Airway epithelial cell (primary cell): ENCODE results near the gene PROM1. TPM values are rescaled to one million over a fixed set of nuclear protein-coding genes. Genes with fewer than 3 reads are reported as not detected.

Experiments
- total RNA-seq: library from RNA; depleted of rRNA; stranded (reverse); fragments of >200 nt; gene quantifications from 2 replicates; pipeline ENCODE4 v1.2.3, GENCODE V29; 2015

Gene PROM1, protein sequence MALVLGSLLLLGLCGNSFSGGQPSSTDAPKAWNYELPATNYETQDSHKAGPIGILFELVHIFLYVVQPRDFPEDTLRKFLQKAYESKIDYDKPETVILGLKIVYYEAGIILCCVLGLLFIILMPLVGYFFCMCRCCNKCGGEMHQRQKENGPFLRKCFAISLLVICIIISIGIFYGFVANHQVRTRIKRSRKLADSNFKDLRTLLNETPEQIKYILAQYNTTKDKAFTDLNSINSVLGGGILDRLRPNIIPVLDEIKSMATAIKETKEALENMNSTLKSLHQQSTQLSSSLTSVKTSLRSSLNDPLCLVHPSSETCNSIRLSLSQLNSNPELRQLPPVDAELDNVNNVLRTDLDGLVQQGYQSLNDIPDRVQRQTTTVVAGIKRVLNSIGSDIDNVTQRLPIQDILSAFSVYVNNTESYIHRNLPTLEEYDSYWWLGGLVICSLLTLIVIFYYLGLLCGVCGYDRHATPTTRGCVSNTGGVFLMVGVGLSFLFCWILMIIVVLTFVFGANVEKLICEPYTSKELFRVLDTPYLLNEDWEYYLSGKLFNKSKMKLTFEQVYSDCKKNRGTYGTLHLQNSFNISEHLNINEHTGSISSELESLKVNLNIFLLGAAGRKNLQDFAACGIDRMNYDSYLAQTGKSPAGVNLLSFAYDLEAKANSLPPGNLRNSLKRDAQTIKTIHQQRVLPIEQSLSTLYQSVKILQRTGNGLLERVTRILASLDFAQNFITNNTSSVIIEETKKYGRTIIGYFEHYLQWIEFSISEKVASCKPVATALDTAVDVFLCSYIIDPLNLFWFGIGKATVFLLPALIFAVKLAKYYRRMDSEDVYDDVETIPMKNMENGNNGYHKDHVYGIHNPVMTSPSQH
- under 0.01 TPM in 1 of 2 replicates, not detected in the other for total RNA-seq

DNA sequence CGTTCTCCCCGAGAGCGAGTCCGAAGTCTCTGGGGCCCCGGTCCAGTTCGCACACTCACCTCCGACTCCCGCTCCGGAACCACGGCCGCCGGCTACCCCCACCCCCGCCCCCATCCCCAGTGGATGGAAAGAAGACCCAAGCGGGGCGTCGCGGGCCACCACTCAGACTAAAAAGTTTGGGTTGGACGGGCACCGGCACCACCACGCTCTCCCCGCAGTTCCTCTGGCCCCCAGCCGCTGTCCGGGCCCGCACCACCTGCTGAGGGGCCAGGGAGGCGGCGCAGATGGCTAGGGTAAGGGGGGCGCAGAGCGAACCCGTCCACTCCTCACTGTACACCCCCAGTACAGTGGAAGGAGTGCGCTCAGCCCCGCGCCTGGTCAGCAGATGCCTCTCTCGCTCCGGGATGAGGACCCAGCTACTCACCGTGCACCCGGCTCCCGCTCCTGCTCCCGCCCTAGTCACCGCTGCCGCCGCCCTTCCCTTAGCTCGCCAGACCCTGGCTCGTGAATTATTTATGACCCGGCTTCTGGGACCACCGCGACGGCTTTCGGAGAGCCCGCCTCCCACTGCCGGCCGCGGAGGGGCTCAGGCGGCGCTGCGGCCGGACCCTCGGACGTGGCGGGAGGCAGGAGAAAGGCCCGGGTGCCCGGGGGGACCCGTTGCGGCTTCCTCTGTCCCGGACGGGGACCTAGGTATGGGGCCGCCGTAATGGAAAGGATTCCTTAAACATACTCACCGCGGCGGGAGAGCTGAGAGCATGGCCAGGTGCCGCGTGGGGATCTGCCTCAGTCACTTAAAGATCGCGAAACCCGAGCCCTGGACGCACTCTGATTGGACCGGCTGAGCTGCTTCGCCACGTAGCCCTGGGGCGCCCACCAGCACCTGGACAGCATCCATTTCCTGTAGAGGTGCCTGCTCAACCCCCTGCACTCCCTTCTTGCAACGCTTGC is at the start of gene PROM1:
PROM1 (minus strand) TSS at position 783 of the 951 bp plus-strand sequence. CDS start 8,117 bp downstream, outside the sequence.

DNA sequence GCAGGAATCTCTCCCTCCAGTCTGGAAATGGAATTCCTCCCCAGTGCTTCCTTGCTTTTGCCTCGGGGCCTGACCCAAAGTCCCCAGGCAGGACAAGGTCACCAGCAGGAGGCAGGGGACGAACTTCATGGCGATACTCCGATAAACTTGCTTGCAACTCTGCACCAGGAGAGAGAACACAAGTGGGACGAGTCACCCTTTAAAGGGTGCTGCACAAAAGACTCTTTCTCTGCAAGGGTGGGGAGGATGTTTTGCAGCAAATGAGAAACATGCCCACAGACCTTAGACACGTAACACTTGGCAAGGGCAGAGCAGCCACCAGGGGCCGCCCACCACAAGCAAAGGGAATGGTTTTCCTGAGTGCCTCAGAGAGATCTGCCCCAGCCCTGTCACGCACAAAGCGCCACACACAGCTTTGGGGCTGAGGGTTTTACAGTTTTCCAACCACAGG is 120.8 kb downstream of the PROM1 start, which contains the start of gene FGFBP2:
FGFBP2 (minus strand) TSS at position 175 of the 451 bp plus-strand sequence; CDS start at position 129, 46 bp downstream.

DNA sequence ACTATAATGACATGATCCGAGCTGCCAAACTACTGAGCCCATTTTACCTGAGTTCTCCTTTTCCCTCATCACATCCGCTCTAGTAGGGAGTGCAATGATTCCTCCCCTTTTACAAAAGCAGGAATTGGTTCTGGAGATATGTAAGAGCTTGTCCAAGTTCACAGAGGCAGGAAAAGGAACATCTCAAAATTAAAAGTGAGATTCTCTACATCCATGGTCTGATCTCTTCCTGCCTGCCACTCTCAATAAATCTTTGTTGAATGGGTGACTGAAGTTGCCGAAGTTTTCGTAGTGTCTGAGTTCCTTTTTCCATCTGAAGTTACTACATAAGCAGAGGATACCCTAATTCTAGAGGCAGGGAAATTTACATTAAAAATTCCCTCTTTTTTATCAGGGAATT is 145.2 kb downstream of the PROM1 start, which contains the start of gene FGFBP1:
FGFBP1 (minus strand) TSS at position 101 of the 400 bp plus-strand sequence. CDS start 2,108 bp downstream, outside the sequence.

Other genes starting within 250 kb of the PROM1 start
- 1,063 and 1,082 TPM in 2 replicates for gene FGFBP1, start 145.3 kb downstream of the PROM1 start, total RNA-seq
- gene FGFBP2, start 120.8 kb downstream of the PROM1 start, total RNA-seq = not detected in 2 replicates
- 4.6 and 7.7 TPM in 2 replicates for gene TAPT1, start 142.4 kb upstream of the PROM1 start, total RNA-seq